Measurements from ENCODE around the gene RAPGEF1.

DNA sequence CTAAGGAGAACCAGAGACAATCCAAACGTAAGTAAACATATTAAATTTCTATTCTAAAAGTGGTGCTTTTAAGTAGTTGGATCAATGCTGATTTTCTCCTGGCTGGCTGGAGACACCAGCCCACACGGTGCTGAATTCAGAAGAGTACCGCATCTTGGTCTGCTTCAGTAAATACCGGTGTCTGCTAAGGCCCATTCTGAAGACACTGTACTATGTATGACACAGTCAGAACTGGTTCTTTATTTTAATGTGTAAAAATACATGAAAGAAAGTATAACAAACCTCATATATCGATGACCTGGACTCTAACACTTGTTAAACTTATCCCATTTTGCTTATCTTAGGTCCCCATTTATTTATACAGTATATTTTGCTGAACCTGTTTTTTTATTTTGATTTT is 32.8 kb downstream of the RAPGEF1 start:
- TF ChIP-seq, protein P1, sequence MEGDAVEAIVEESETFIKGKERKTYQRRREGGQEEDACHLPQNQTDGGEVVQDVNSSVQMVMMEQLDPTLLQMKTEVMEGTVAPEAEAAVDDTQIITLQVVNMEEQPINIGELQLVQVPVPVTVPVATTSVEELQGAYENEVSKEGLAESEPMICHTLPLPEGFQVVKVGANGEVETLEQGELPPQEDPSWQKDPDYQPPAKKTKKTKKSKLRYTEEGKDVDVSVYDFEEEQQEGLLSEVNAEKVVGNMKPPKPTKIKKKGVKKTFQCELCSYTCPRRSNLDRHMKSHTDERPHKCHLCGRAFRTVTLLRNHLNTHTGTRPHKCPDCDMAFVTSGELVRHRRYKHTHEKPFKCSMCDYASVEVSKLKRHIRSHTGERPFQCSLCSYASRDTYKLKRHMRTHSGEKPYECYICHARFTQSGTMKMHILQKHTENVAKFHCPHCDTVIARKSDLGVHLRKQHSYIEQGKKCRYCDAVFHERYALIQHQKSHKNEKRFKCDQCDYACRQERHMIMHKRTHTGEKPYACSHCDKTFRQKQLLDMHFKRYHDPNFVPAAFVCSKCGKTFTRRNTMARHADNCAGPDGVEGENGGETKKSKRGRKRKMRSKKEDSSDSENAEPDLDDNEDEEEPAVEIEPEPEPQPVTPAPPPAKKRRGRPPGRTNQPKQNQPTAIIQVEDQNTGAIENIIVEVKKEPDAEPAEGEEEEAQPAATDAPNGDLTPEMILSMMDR (IDR thresholded peaks at IDR 0.05; ENCODE audit: low read depth, low read length) = no peak
- TF ChIP-seq, protein P2, sequence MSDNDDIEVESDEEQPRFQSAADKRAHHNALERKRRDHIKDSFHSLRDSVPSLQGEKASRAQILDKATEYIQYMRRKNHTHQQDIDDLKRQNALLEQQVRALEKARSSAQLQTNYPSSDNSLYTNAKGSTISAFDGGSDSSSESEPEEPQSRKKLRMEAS (IDR thresholded peaks at IDR 0.05; ENCODE audit: low read depth, low read length) = no peak
- TF ChIP-seq MYC (IDR thresholded peaks at IDR 0.05; ENCODE audit: low read depth, low read length) (no peak), POLR2A (IDR thresholded peaks at IDR 0.05; ENCODE audit: extremely low read depth, insufficient read length) (no peak)
